Measurements from ENCODE around the gene FBXO4.

DNA sequence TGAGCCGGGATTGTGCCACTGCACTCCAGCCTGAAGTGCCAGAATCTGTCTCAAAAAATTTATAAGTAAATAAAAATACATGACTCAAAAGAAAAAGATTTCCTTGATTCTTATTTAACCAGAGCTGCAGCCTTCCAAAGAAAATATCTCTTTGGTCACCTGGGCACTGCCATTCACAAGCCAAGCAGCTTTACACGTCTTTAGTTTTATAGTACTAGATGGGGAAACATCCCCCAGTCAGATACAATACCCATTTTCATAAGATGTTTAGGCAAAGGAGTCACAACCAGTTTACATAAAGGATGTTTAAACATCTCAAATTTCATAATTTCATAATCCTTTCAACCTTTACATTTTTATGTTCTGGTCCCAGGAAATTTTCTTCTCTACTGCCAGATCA, 41.1 kb upstream of the FBXO4 start:
- no peak for TF ChIP-seq POLR2A (IDR thresholded peaks at IDR 0.05)
- TF ChIP-seq, protein P1, sequence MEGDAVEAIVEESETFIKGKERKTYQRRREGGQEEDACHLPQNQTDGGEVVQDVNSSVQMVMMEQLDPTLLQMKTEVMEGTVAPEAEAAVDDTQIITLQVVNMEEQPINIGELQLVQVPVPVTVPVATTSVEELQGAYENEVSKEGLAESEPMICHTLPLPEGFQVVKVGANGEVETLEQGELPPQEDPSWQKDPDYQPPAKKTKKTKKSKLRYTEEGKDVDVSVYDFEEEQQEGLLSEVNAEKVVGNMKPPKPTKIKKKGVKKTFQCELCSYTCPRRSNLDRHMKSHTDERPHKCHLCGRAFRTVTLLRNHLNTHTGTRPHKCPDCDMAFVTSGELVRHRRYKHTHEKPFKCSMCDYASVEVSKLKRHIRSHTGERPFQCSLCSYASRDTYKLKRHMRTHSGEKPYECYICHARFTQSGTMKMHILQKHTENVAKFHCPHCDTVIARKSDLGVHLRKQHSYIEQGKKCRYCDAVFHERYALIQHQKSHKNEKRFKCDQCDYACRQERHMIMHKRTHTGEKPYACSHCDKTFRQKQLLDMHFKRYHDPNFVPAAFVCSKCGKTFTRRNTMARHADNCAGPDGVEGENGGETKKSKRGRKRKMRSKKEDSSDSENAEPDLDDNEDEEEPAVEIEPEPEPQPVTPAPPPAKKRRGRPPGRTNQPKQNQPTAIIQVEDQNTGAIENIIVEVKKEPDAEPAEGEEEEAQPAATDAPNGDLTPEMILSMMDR (IDR thresholded peaks at IDR 0.05), result no peak
- TF ChIP-seq EP300 (IDR thresholded peaks at IDR 0.05), result no peak
- TF ChIP-seq POLR2AphosphoS5 (IDR thresholded peaks at IDR 0.05), result no peak

Data from suprapubic skin (tissue), 4 donors.